Metanephros (tissue), 2 donors: ENCODE data around the gene MAP4K5. TPM values are rescaled to one million over a fixed set of nuclear protein-coding genes. Genes with fewer than 3 reads are reported as not detected.

ENCODE experiments used
- small RNA-seq: library from RNA; depleted of rRNA; stranded (forward); fragments of <200 nt; gene quantifications from one replicate; pipeline ENCODE3, GENCODE V24; 2014; ENCODE audit warnings: low replicate concordance
- total RNA-seq: library from RNA; depleted of rRNA; stranded (reverse); fragments of >200 nt; gene quantifications from one replicate; pipeline ENCODE4 v1.2.3, GENCODE V29; 2014

MAP4K5 gene
- total RNA-seq, result 110 TPM

DNA sequence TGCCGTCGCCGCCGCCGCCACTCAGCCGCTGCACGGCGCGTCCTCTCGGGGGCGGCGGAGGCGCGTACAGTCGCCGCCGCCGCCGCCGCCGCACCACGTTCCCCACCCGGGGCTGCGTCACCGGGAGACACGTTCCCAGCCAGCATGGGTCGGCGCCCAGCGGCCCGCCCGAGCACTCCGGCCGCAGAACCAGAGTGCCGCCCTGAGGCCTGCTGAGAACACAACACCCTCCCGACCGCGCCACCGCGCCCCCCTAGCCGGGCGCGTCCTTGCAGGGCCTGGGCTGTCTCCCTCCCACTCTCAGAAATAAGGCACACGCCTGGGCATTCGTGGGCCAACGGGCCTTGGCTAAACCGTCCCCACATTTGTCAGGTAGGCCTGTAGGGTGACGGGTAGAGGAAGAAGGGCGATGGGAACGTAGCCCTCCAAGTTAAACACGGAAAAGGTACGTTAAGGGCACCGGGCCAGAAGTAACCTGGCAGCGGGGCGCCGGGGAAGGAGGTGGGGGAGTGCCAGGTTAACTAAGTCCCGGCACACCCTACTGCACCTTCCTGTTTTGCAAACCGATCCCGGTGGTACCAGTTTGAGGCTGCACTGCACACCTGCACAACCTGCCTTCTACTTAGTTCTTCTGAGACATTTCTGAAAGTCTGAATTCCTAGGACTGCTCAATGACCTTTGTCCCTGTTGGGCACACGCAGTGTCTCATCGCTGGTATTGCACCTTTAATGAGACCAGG lies at the start of gene MAP4K5:
MAP4K5 (minus strand) TSS at position 68 of the 739 bp plus-strand sequence. CDS start 520 bp downstream, outside the sequence.

DNA sequence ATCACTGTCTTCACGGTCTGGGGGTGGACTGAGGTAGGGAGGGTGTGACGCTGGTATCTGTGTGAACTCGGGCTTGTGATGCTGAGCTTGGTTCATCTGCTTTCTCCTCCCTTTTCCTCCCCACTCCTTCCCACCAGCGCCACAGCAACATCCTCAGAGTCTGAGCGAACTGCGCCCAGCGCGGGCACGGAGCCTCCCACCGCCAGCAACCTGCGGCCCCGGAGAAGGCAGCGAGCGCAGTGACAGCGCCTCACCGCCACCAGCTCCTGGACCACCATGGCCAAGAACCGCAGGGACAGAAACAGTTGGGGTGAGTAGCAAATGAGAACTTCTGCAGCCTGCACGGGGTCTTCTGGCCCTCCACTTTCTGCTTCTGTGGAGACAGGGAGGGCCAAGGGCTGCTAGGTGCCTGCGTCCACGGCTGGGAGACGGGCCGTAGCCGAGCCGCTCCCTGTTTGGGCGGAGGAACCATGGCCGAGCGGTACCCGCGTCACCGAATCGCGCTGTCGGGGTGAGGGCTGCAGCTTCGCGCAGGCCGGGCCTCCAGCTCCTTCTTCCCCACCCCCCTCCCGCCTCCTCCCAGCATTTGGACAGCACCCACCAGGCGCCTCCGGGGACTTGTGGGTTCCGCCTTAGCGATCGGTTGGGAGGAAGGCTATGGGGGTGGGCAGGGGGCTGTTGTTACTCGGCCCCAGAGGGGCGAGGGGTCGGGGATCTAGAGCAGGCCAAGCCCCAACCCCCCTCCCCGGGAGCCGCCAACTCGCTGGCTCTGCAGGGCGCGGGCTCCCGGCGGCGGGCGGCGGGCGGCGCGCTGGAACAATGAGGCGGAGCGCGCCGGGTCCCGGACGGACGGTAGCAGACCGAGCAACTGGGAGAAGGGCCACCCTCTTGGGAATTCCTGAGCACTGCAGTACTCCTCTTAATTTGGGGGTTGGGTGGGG lies 27.9 kb upstream of the MAP4K5 start, which contains the start of gene ATL1:
ATL1 (plus strand) TSS at position 156 of the 941 bp plus-strand sequence; CDS start at position 277, 121 bp downstream.

DNA sequence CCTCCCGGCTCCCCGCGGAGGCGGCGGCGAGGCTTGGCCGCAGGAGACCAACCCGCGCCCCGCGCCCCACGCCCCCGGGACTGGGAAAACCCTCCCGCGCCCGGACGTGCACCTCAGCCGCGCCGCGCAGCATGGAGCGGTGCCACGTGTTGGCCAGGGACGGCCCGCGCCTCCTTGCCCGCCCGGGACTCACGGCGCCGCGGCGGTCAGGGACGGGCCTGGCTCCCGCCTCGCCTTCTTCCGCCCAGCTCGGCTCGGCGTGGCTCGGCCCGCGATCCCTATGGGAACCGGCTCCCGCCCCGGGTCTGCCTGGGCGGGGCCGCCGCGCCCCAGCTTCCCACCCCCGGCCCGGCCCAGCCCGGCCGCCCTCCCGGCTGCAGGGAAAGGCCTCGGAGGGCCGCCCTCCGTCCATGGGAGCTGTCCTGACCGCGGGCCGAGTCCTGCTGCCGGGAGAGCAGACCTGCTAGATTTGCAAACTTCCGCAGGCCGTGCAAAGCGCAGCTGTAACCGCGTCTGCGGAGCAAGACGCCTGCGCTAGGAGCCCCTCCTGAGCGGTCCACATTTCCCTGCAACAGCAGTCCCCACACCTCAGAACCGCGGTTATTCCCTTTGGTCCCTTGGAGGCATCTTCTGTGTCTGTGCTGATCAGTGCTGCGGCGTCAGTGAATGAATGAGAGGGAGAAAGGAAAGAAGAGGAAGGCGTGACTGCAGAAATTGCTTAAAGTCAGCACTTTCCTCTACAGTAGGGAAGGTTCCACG lies 135.6 kb downstream of the MAP4K5 start, which contains the start of gene CDKL1:
CDKL1 (minus strand) TSS at position 251 of the 759 bp plus-strand sequence. CDS start 1,013 bp downstream, outside the sequence.

Small RNAs within 50 kb of the gene (small RNA-seq; reads per million reads assigned to genes)
- gene RF00019 (not detected), gene SNRPGP1 (not detected)

Other genes starting within 250 kb of the MAP4K5 start
- gene L2HGDH, start 220.3 kb downstream of the MAP4K5 start, total RNA-seq, result 17.4 TPM
- gene DMAC2L, start 220.2 kb downstream of the MAP4K5 start, total RNA-seq, result 13.9 TPM
- gene CDKL1, start 135.7 kb downstream of the MAP4K5 start, total RNA-seq, result 21.8 TPM
- 6.8 TPM for gene ATL1, start 27.6 kb upstream of the MAP4K5 start, total RNA-seq
- 30.8 TPM for gene SAV1, start 135.7 kb upstream of the MAP4K5 start, total RNA-seq